ENCODE results near the gene WFIKKN2.

Gene WFIKKN2

GRCh38 chr17:50837980-50838954 is 2.9 kb downstream of the WFIKKN2 start:
- Histone ChIP-seq H3K27ac (ENCODE audit: extremely low read depth, low read depth, low read length) (no peak overlapping the region), H3K9me3 (ENCODE audit: control insufficient read depth, insufficient read depth, low read depth, low read length) (no peaks in the 10 kb centered on the region), H3K4me3 (ENCODE audit: low read depth, low read length) (no peak overlapping the region), H3K4me1 (ENCODE audit: control insufficient read depth, insufficient read depth, low read length) (no peaks in the 10 kb centered on the region), H3K36me3 (ENCODE audit: control insufficient read depth in 2 of 2, insufficient read depth in 1 of 2, low read length in 2 of 2) (no peaks in the 10 kb centered on the region)
- no peak for TF ChIP-seq ZIC2 (tag by site-specific recombination; IDR thresholded peaks at IDR 0.05)
- TF ChIP-seq PRDM2 (tag by site-specific recombination; IDR thresholded peaks at IDR 0.05; ENCODE audit: borderline replicate concordance), result no peak
- no peak for TF ChIP-seq ZNF174 (tag by site-specific recombination; IDR thresholded peaks at IDR 0.05)
- no peak for TF ChIP-seq ZNF645 (tag by site-specific recombination; IDR thresholded peaks at IDR 0.05)
- no peak for TF ChIP-seq ZNF324 (tag by site-specific recombination; IDR thresholded peaks at IDR 0.05)
- TF ChIP-seq KLF7 (tag by site-specific recombination; IDR thresholded peaks at IDR 0.05; ENCODE audit: borderline replicate concordance), result no peak
- TF ChIP-seq ZNF18 (tag by site-specific recombination; IDR thresholded peaks at IDR 0.05), result no peak
- TF ChIP-seq PBX3 (CRISPR knock-in tag; IDR thresholded peaks at IDR 0.05), result no peak
- no peak for TF ChIP-seq ZNF501 (tag by site-specific recombination; IDR thresholded peaks at IDR 0.05)
- TF ChIP-seq AEBP2 (tag by site-specific recombination; IDR thresholded peaks at IDR 0.05; ENCODE audit: borderline replicate concordance), result no peak
- no peak for TF ChIP-seq HOXA7 (CRISPR knock-in tag; IDR thresholded peaks at IDR 0.05; ENCODE audit: borderline replicate concordance)
- TF ChIP-seq ZNF335 (tag by site-specific recombination; conservative IDR thresholded peaks at IDR 0.05), result no peak
- POLR2A ChIA-PET, result no interaction called here
- CTCF ChIA-PET, result interaction anchor here (0.7 to 14.0 kb wide), 10 partner anchors 15 to 288 kb away, joined by 3 to 240 read pairs (median 6); no protein-coding TSS in a partner anchor

Data from HEK293 (cell line).